ENCODE results near the gene PPIL1. TPM values are rescaled to one million over a fixed set of nuclear protein-coding genes. Genes with fewer than 3 reads are reported as not detected.

Gene PPIL1
- total and polyA plus RNA-seq, 2 of the 13 experiments (the other 11 are each of a cell fraction or from before 2014, with no cell fraction given), result 74.2 to 144 TPM

- 0 out of 2 replicates have a peak, but pooled peaks have one; percentile 47 for TF ChIP-seq ZFP37 (CRISPR knock-in tag; IDR thresholded peaks at IDR 0.05; ENCODE audit: borderline replicate concordance)
- TF ChIP-seq SMAD3 (CRISPR knock-in tag; IDR thresholded peaks at IDR 0.05), result peak; percentile 53; the same call in 1 of the 2 replicates
- no peak for TF ChIP-seq ZNF530 (CRISPR knock-in tag; IDR thresholded peaks at IDR 0.05; ENCODE audit: low read depth)
- TF ChIP-seq ZXDC (CRISPR knock-in tag; IDR thresholded peaks at IDR 0.05), result no peak
- 0 out of 2 replicates have a peak, but pooled peaks have one; percentile 44 for TF ChIP-seq ZNF740 (CRISPR knock-in tag; IDR thresholded peaks at IDR 0.05)
- TF ChIP-seq ZBTB7A (CRISPR knock-in tag; IDR thresholded peaks at IDR 0.05), result no peak
- TF ChIP-seq YY1 (IDR thresholded peaks at IDR 0.05; ENCODE audit: insufficient read depth, insufficient replicate concordance, low read depth, low read length), result no peak
- TF ChIP-seq KLF9 (CRISPR knock-in tag; IDR thresholded peaks at IDR 0.05; ENCODE audit: low read depth), result no peak
- peak; percentile 98 for TF ChIP-seq KDM1A (CRISPR knock-in tag; IDR thresholded peaks at IDR 0.05)
- TF ChIP-seq, protein P1, sequence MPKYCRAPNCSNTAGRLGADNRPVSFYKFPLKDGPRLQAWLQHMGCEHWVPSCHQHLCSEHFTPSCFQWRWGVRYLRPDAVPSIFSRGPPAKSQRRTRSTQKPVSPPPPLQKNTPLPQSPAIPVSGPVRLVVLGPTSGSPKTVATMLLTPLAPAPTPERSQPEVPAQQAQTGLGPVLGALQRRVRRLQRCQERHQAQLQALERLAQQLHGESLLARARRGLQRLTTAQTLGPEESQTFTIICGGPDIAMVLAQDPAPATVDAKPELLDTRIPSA (CRISPR knock-in tag; IDR thresholded peaks at IDR 0.05; ENCODE audit: borderline replicate concordance), result no peak
- no peak for TF ChIP-seq ZNF674 (CRISPR knock-in tag; IDR thresholded peaks at IDR 0.05; ENCODE audit: low read depth)
- TF ChIP-seq, protein P2, sequence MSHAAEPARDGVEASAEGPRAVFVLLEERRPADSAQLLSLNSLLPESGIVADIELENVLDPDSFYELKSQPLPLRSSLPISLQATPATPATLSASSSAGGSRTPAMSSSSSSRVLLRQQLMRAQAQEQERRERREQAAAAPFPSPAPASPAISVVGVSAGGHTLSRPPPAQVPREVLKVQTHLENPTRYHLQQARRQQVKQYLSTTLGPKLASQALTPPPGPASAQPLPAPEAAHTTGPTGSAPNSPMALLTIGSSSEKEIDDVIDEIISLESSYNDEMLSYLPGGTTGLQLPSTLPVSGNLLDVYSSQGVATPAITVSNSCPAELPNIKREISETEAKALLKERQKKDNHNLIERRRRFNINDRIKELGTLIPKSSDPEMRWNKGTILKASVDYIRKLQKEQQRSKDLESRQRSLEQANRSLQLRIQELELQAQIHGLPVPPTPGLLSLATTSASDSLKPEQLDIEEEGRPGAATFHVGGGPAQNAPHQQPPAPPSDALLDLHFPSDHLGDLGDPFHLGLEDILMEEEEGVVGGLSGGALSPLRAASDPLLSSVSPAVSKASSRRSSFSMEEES (CRISPR knock-in tag; IDR thresholded peaks at IDR 0.05), result peak; percentile 82
- TF ChIP-seq, protein P3, sequence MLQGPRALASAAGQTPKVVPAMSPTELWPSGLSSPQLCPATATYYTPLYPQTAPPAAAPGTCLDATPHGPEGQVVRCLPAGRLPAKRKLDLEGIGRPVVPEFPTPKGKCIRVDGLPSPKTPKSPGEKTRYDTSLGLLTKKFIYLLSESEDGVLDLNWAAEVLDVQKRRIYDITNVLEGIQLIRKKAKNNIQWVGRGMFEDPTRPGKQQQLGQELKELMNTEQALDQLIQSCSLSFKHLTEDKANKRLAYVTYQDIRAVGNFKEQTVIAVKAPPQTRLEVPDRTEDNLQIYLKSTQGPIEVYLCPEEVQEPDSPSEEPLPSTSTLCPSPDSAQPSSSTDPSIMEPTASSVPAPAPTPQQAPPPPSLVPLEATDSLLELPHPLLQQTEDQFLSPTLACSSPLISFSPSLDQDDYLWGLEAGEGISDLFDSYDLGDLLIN (CRISPR knock-in tag; IDR thresholded peaks at IDR 0.05; ENCODE audit: borderline replicate concordance), result 0 out of 2 replicates have a peak, but pooled peaks have one; percentile 64
- TF ChIP-seq ZNF251 (CRISPR knock-in tag; IDR thresholded peaks at IDR 0.05), result no peak
- no peak for TF ChIP-seq AHR (CRISPR knock-in tag; IDR thresholded peaks at IDR 0.05)
- TF ChIP-seq NRL (CRISPR knock-in tag; IDR thresholded peaks at IDR 0.05; ENCODE audit: borderline replicate concordance), result no peak
- TF ChIP-seq SNAI1 (CRISPR knock-in tag; IDR thresholded peaks at IDR 0.05; ENCODE audit: borderline replicate concordance), result no peak
- no peak for TF ChIP-seq PAF1 (CRISPR knock-in tag; IDR thresholded peaks at IDR 0.05)
- TF ChIP-seq, protein P4, sequence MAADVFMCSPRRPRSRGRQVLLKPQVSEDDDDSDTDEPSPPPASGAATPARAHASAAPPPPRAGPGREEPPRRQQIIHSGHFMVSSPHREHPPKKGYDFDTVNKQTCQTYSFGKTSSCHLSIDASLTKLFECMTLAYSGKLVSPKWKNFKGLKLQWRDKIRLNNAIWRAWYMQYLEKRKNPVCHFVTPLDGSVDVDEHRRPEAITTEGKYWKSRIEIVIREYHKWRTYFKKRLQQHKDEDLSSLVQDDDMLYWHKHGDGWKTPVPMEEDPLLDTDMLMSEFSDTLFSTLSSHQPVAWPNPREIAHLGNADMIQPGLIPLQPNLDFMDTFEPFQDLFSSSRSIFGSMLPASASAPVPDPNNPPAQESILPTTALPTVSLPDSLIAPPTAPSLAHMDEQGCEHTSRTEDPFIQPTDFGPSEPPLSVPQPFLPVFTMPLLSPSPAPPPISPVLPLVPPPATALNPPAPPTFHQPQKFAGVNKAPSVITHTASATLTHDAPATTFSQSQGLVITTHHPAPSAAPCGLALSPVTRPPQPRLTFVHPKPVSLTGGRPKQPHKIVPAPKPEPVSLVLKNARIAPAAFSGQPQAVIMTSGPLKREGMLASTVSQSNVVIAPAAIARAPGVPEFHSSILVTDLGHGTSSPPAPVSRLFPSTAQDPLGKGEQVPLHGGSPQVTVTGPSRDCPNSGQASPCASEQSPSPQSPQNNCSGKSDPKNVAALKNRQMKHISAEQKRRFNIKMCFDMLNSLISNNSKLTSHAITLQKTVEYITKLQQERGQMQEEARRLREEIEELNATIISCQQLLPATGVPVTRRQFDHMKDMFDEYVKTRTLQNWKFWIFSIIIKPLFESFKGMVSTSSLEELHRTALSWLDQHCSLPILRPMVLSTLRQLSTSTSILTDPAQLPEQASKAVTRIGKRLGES (CRISPR knock-in tag; IDR thresholded peaks at IDR 0.05; ENCODE audit: borderline replicate concordance), result no peak
- TF ChIP-seq STAG1 (CRISPR knock-in tag; IDR thresholded peaks at IDR 0.05), result no peak
- peak; percentile 45 for TF ChIP-seq MEF2D (CRISPR knock-in tag; IDR thresholded peaks at IDR 0.05)
These were observed 44.6 kb downstream of the PPIL1 start (continued) for GRCh38 chr6:36829919-36830544.

All from HepG2 (cell line).